Kidney (tissue), 14 donors: ENCODE measurements around the gene BTBD1. TPM values are rescaled to one million over a fixed set of nuclear protein-coding genes. Genes with fewer than 3 reads are reported as not detected.

Experiments used
- DNase-seq, 5 donors: peaks; one replicate each; pipeline ENCODE4 v3.0.0-alpha.2; 2013 to 2020
- FAIRE-seq: peaks from 2 replicates; lab custom pipeline; 2012; peaks lifted over from hg19 to GRCh38; lab: Jason Lieb, UNC
- H3K27ac ChIP-seq, 2 donors: one replicate each; pipeline ENCODE4 v1.7.0; 2013; ENCODE audit warnings: low read depth in 2 of 2, low read length in 2 of 2, inconsistent platforms in 1 of 2
- H3K27me3 ChIP-seq: one replicate; pipeline ENCODE4 v1.7.1; 2013; ENCODE audit warnings: low read length, inconsistent platforms; ENCODE audit not compliant: control insufficient read depth, insufficient read depth
- H3K36me3 ChIP-seq, 3 donors: one replicate each; pipeline versions ENCODE4 v1.7.0 to v1.7.1; 2013; ENCODE audit warnings: low read length in 3 of 3, control low read depth in 1 of 3, inconsistent platforms in 1 of 3; ENCODE audit not compliant: insufficient read depth in 3 of 3, control insufficient read depth in 2 of 3
- H3K4me1 ChIP-seq, 3 donors: one replicate each; pipeline versions ENCODE4 v1.7.0 to v1.7.1; 2013; ENCODE audit warnings: low read length in 3 of 3, inconsistent platforms in 1 of 3, low read depth in 1 of 3; ENCODE audit not compliant: control insufficient read depth in 2 of 3, insufficient read depth in 2 of 3
- H3K4me3 ChIP-seq, 3 donors: one replicate each; pipeline versions ENCODE4 v1.7.0 to v1.8.1; 2013; ENCODE audit warnings: low read length in 3 of 3, control low read depth in 1 of 3, inconsistent platforms in 1 of 3
- H3K9ac ChIP-seq, 3 donors: one replicate each; pipeline versions ENCODE4 v1.7.0 to v1.7.1; 2013; ENCODE audit warnings: low read length in 3 of 3, control low read depth in 1 of 3, inconsistent platforms in 1 of 3
- H3K9me3 ChIP-seq, 3 donors: one replicate each; pipeline versions ENCODE4 v1.7.0 to v1.7.1; 2013; ENCODE audit warnings: low read length in 3 of 3, control low read depth in 1 of 3, inconsistent platforms in 1 of 3; ENCODE audit not compliant: control insufficient read depth in 2 of 3, insufficient read depth in 1 of 3
- intact Hi-C: fragments of 100-400 bp; cut with DNase I; formaldehyde crosslinking; loops from one replicate; pipeline ENCODE4 v1.11.1; 2022
- polyA plus RNA-seq: library from polyadenylated mRNA; stranded (reverse); fragments of 350-450 nt; fragmentation: Illumina TruSeq; extraction: RNeasy Lipid Tissue Mini Kit (QIAGEN cat#74804); gene quantifications from one replicate; pipeline ENCODE4 v1.2.3, GENCODE V29; 2014; ENCODE audit warnings: low read depth, low replicate concordance; ENCODE audit not compliant: insufficient read depth
- total RNA-seq: library from RNA; stranded (reverse); fragmentation: NEBNext Ultra II Directional; extraction: Animal tissue kit (Norgen Biotek cat#: 25700); gene quantifications from one replicate; pipeline ENCODE4 v1.2.1, GENCODE V29; 2021
- TF ChIP-seq, protein P1 (sequence below): IDR thresholded peaks from 3 replicates; pipeline ENCODE4 v1.5.1; 2012; ENCODE audit warnings: mild to moderate bottlenecking, moderate library complexity, borderline replicate concordance; ENCODE audit not compliant: insufficient read depth; ENCODE audit errors: extremely low read depth
- donor health status: control.
- donor health status: control.
- donor health status: control.
- donor health status: control.
- donor health status: control.
- donor health status: DM: yes; HTN: yes; CAD: no.
- donor health status: Normal renal cell carcinoma (clear cell type).

BTBD1 gene
- total and polyA plus RNA-seq, 2 donors from 2014 or later, result 29.1 to 52.0 TPM

DNA sequence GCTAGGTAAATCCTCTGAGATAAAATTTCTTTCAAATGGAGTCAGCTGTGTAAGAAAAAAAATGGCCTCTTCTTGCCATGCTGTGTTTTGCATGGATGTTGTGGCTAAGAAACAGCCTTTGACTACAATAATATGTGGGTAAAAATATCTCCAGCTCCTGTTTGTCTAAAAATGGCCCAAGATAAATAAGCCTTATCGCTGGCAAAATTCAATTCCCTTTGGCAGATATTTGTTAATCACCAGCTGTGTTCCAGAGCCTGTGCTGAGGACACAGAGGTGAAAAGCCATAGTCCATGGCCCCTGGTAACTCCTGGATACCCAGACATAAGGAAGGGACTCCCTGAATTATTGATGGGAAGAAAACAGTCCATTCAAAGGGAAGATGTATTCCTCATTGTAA lies 96.4 kb downstream of the BTBD1 start:
- H3K27ac ChIP-seq, result no peak overlapping the region
- intact Hi-C loops, result no loop called here
- FAIRE-seq (no peak), DNase-seq (no peak)
- no peaks in the 10 kb centered on the region for H3K4me1 ChIP-seq
- no peak overlapping the region for H3K4me3 ChIP-seq
- H3K9ac ChIP-seq, result no peak overlapping the region
- no peaks in the 10 kb centered on the region for H3K36me3 ChIP-seq
- TF ChIP-seq, protein P1, sequence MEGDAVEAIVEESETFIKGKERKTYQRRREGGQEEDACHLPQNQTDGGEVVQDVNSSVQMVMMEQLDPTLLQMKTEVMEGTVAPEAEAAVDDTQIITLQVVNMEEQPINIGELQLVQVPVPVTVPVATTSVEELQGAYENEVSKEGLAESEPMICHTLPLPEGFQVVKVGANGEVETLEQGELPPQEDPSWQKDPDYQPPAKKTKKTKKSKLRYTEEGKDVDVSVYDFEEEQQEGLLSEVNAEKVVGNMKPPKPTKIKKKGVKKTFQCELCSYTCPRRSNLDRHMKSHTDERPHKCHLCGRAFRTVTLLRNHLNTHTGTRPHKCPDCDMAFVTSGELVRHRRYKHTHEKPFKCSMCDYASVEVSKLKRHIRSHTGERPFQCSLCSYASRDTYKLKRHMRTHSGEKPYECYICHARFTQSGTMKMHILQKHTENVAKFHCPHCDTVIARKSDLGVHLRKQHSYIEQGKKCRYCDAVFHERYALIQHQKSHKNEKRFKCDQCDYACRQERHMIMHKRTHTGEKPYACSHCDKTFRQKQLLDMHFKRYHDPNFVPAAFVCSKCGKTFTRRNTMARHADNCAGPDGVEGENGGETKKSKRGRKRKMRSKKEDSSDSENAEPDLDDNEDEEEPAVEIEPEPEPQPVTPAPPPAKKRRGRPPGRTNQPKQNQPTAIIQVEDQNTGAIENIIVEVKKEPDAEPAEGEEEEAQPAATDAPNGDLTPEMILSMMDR, result no peak
- H3K27me3 ChIP-seq, result no peaks in the 10 kb centered on the region
- H3K9me3 ChIP-seq, result no peaks in the 10 kb centered on the region

DNA sequence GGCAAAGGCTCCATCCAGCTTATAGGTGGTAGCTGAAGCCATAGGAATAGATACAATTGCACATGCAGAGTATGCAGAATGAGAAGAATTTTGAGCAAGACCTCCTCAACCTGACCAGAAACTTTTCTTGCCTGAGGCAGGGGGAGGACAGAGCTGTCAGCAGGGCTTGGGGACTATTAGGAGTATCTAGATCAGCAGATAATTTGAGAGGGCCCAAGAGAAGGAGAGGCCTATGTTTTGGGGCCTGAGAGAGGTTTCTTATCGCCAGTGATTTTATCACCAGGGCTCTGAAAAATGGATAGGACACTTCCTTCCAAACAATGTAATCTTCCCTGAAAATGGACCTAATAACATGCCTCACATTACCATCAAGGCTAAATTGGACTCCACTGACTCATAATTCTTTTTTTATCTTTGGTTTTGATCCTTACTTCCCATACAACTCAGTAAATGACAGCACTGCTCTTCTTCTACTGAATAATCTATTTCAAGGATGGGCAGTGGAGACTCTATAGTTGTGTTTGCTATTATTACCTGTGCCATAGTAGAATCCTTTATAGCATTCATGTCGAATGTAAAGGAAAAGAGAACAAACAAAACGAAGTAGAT lies 96.9 kb downstream of the BTBD1 start:
- TF ChIP-seq, protein P1, result no peak
- Histone ChIP-seq H3K9me3 (no peaks in the 10 kb centered on the region), H3K4me1 (no peaks in the 10 kb centered on the region), H3K27ac (no peak overlapping the region), H3K27me3 (no peaks in the 10 kb centered on the region), H3K9ac (no peak overlapping the region), H3K4me3 (no peak overlapping the region), H3K36me3 (no peaks in the 10 kb centered on the region)
- FAIRE-seq (no peak), DNase-seq (no peak)
- intact Hi-C loops, result no loop called here

DNA sequence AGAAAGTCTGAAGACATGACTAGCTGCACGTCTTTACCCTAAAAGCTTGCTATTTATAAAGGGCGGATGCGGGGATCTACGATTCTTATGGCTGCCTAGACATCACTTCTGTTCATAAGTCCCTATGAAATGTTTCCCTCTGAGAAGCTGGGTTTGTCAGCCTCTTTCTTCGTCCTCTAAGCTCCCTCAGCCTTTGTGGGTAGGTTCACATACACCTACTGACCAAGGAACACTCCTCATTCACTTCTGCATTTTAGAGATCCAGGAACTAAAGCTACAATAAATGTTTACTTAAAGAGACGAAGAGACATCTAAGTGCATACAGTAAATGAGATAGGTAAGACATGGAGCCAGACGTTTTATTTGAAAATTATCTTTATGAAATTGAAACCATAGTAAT lies 97.7 kb downstream of the BTBD1 start:
- no peak overlapping the region for H3K4me3 ChIP-seq
- intact Hi-C loops, result no loop called here
- H3K36me3 ChIP-seq, result no peaks in the 10 kb centered on the region
- TF ChIP-seq, protein P1, result no peak
- FAIRE-seq (no peak), DNase-seq (no peak)
- H3K27me3 ChIP-seq, result no peaks in the 10 kb centered on the region
- no peaks in the 10 kb centered on the region for H3K9me3 ChIP-seq
- H3K9ac ChIP-seq, result no peak overlapping the region
- H3K27ac ChIP-seq, result no peak overlapping the region
- no peaks in the 10 kb centered on the region for H3K4me1 ChIP-seq

DNA sequence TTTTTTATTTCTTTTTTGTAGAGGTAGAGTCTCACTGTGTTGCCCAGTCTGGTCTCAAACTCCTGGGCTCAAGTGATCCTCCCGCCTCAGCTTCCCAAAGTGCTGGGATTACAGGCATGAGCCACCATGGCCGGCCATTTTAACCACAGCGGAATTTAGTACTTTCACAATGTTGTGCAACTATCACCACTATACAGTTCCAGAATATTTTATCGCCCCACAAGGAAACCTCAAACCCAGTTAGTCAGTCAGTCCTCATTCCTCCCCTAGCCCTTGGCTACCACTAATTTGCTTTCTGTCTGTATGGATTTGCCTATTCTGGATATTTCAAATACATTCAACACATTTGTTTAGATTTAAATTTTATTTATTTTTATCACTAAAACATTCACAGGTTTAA lies 99.0 kb downstream of the BTBD1 start:
- intact Hi-C loops, result no loop called here
- TF ChIP-seq, protein P1, result no peak
- FAIRE-seq (no peak), DNase-seq (no peak)
- Histone ChIP-seq H3K4me1 (no peaks in the 10 kb centered on the region), H3K27me3 (no peaks in the 10 kb centered on the region), H3K4me3 (no peak overlapping the region), H3K36me3 (no peaks in the 10 kb centered on the region), H3K9ac (no peak overlapping the region), H3K27ac (no peak overlapping the region), H3K9me3 (no peaks in the 10 kb centered on the region)
